Panc1 (cell line): ENCODE measurements around the gene ACOT13. TPM values are rescaled to one million over a fixed set of nuclear protein-coding genes. Genes with fewer than 3 reads are reported as not detected.
A peak's percentile ranks its signal among the peaks of the same experiment; 100 is the strongest.

Experiments used
- ATAC-seq: fragments of 200-7000 bp; cut with Tn5 transposase; 2 replicates; pipeline ENCODE4 v1.9.1; 2020; ENCODE audit warnings: mild to moderate bottlenecking, moderate library complexity
- BruUV-seq: library from RNA; stranded (reverse); fragments of 400-500 nt; replicated peaks from 2 replicates; lab custom pipeline; 2021; lab: Mats Ljungman, UMichigan
- CTCF ChIA-PET: fragments of 300-600 bp; sonication (Branson Sonifier 250); formaldehyde crosslinking; loops from one replicate; lab custom pipeline; 2022; ENCODE audit warnings: antibody characterized with exemption; lab: Charles Lee
- POLR2A ChIA-PET: fragments of 300-600 bp; sonication (Branson Sonifier 250); formaldehyde crosslinking; loops from one replicate; lab custom pipeline; 2022; ENCODE audit warnings: antibody characterized with exemption; lab: Charles Lee
- DNase-seq: peaks from one replicate; pipeline ENCODE4 v3.0.0-alpha.2; 2010; ENCODE audit warnings: low read depth, low spot score
- H3K27ac ChIP-seq: 2 replicates; pipeline ENCODE4 v1.5.1; 2011; ENCODE audit warnings: mild to moderate bottlenecking, low read length, inconsistent platforms
- H3K27me3 ChIP-seq: fragments of 200-500 bp; sonication (Bioruptor generic); 2 replicates; pipeline ENCODE4 v1.6.0; 2014; ENCODE audit warnings: low read length, inconsistent platforms; ENCODE audit not compliant: control insufficient read depth, insufficient read depth
- H3K36me3 ChIP-seq: fragments of 200-500 bp; sonication (Bioruptor generic); 2 replicates; pipeline ENCODE4 v1.5.1; 2014; ENCODE audit warnings: inconsistent platforms, mild to moderate bottlenecking, low read length, moderate library complexity; ENCODE audit not compliant: control insufficient read depth, insufficient read depth
- H3K4me1 ChIP-seq: 2 replicates; pipeline ENCODE4 v1.5.1; 2011; ENCODE audit warnings: inconsistent platforms, mild to moderate bottlenecking, low read length, moderate library complexity; ENCODE audit not compliant: control insufficient read depth, insufficient read depth
- H3K4me3 ChIP-seq, 2 experiments: 2 replicates each; pipeline ENCODE4 v1.5.1; 2011 to 2012; ENCODE audit warnings: low read depth in 2 of 2, low read length in 2 of 2, mild to moderate bottlenecking in 2 of 2, inconsistent platforms in 1 of 2, moderate library complexity in 1 of 2
- H3K9me3 ChIP-seq: fragments of 200-500 bp; sonication (Bioruptor generic); 2 replicates; pipeline ENCODE4 v1.5.1; 2014; ENCODE audit warnings: low read depth, mild to moderate bottlenecking, inconsistent platforms, low read length, moderate library complexity; ENCODE audit not compliant: control insufficient read depth, insufficient read depth
- CTCF ChIP-seq: fragments of 450-650 bp; IDR thresholded peaks from 2 replicates; pipeline ENCODE4 v1.5.1; 2017; ENCODE audit warnings: mild to moderate bottlenecking
- POLR2AphosphoS5 ChIP-seq: IDR thresholded peaks from 2 replicates; pipeline ENCODE4 v1.6.1; 2012; ENCODE audit warnings: mild to moderate bottlenecking, low read depth, low read length, moderate library complexity
- REST ChIP-seq, 2 experiments: IDR thresholded peaks; 2 replicates each; pipeline ENCODE4 v1.6.1; 2011 to 2012; ENCODE audit warnings: low read depth in 2 of 2, control low read depth in 1 of 2, low read length in 1 of 2, mild to moderate bottlenecking in 1 of 2, moderate library complexity in 1 of 2; ENCODE audit not compliant: insufficient read depth in 1 of 2
- SIN3A ChIP-seq: IDR thresholded peaks from 2 replicates; pipeline ENCODE4 v1.6.1; 2012; ENCODE audit warnings: low read depth, mild to moderate bottlenecking, low read length, moderate library complexity, borderline replicate concordance; ENCODE audit not compliant: insufficient read depth
- TCF7L2 ChIP-seq: IDR thresholded peaks from 2 replicates; pipeline ENCODE4 v1.6.1; 2011; ENCODE audit warnings: mild to moderate bottlenecking, low read depth, low read length, inconsistent platforms
- in situ Hi-C: cut with HindIII; loops from 2 replicates; pipeline ENCODE4 v1.10.0; 2016; ENCODE audit warnings: low sequenced_read_pairs, low pct_unique_long_range_greater_than_20kb
- intact Hi-C: fragments of 100-400 bp; cut with micrococcal nuclease; formaldehyde crosslinking; loops from one replicate; pipeline ENCODE4 v1.10.0; 2022; ENCODE audit not compliant: unreplicated experiment
- total RNA-seq: library from RNA; stranded (reverse); gene quantifications from one replicate; pipeline ENCODE4 v1.2.1, GENCODE V29; 2021; ENCODE audit not compliant: unreplicated experiment

ACOT13 gene
- total RNA-seq, 1 experiment from 2014 or later: 31.6 TPM

- peaks cover 16% of the 10 kb centered on the region for H3K4me1 ChIP-seq
- H3K9me3 ChIP-seq: no peaks in the 10 kb centered on the region
- POLR2A ChIA-PET: interaction anchor here (0.6 kb wide), 1 partner anchor 38 kb away, joined by 9 read pairs; no protein-coding TSS in a partner anchor
- TF ChIP-seq REST (IDR thresholded peaks at IDR 0.05; ENCODE audit: insufficient read depth in 1 of 2, low read depth in 2 of 2, low read length in 1 of 2) (peak in 1 of 2 experiments; percentile 45; a peak in 1 of 4 replicates), POLR2AphosphoS5 (peak; percentile 99), SIN3A (peak; percentile 90; the same call in 1 of the 2 replicates), TCF7L2 (peak; percentile 63; the same call in 1 of the 2 replicates), CTCF (no peak)
- intact Hi-C loops (loop anchor here (5.0 kb wide), 1 partner anchor 41 kb away; no protein-coding TSS in a partner anchor), in situ Hi-C loops (no loop called here)
- no peaks in the 10 kb centered on the region for H3K27me3 ChIP-seq
- BruUV-seq: no TSS peak
- peak overlapping the region; percentile 88 to 93 for H3K4me3 ChIP-seq
- peak overlapping the region; percentile 98 for H3K27ac ChIP-seq
- H3K36me3 ChIP-seq: peaks cover 23% of the 10 kb centered on the region
- ATAC-seq (peak; percentile 98), DNase-seq (peak; percentile 98)
- CTCF ChIA-PET: no interaction called here
These were observed 54.0 kb downstream of the ACOT13 start for GRCh38 chr6:24720604-24721460.

- Histone ChIP-seq H3K36me3 (peaks cover 19% of the 10 kb centered on the region), H3K27me3 (no peaks in the 10 kb centered on the region), H3K27ac (peak overlapping the region; percentile 98), H3K4me3 (peak overlapping the region; percentile 66 to 93), H3K4me1 (peaks cover 16% of the 10 kb centered on the region), H3K9me3 (no peaks in the 10 kb centered on the region)
- DNase-seq (no peak), ATAC-seq (peak; percentile 84)
- TSS peak; percentile 99 for BruUV-seq
- intact Hi-C loops (loop anchor here (5.0 kb wide), 1 partner anchor 41 kb away; no protein-coding TSS in a partner anchor), in situ Hi-C loops (no loop called here)
- TF ChIP-seq TCF7L2 (no peak; the same call in 1 of the 2 replicates), CTCF (no peak), REST (IDR thresholded peaks at IDR 0.05; ENCODE audit: insufficient read depth in 1 of 2, low read depth in 2 of 2, low read length in 1 of 2) (no peak), SIN3A (0 out of 2 replicates have a peak, but pooled peaks have one; percentile 43), POLR2AphosphoS5 (peak; percentile 84)
- POLR2A ChIA-PET: interaction anchor here (0.7 kb wide), 1 partner anchor 9 kb away, joined by 3 read pairs; no protein-coding TSS in a partner anchor
- CTCF ChIA-PET: no interaction called here
These were observed 54.8 kb downstream of the ACOT13 start for GRCh38 chr6:24721461-24722215.
